HCEC 1CT (cell line): ENCODE results near the gene DYRK1B.
"Not testable (repeated sequence)": the region's sequence is repeated elsewhere in the genome, so short reads cannot be mapped to it uniquely, and the experiment has no call there.

Source experiments
- DNase-seq: peaks from one replicate; pipeline ENCODE4 v3.0.0-alpha.2; 2017

DYRK1B gene

DNA sequence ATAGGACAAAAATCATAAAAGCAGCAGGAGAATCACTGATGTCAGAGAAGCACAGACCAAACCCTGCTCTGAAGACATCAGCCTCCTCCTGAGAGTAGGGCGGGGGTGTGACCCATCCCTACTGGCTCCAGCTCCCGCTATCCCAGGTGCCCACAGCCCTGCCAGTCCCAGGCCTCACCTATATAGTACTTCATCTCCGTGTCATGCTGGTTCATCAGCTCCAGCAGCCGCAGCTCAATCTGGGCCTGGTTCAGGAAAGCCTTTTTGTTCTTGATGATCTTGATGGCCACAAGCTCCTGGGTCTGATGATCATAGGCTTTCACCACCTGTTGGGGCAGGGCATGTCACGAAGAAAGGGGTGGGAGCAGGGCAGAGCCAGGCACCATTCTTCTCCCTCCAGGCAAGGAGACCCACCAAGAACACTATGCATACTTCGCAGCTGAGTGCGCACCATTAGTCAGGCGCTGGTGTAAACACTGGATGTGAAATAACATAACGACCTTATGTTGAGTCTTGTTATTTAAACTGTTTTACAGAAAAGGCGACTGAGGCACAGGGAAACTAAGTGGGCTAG, 4.2 kb downstream of the DYRK1B start:
- DNase-seq: no peak

DNA sequence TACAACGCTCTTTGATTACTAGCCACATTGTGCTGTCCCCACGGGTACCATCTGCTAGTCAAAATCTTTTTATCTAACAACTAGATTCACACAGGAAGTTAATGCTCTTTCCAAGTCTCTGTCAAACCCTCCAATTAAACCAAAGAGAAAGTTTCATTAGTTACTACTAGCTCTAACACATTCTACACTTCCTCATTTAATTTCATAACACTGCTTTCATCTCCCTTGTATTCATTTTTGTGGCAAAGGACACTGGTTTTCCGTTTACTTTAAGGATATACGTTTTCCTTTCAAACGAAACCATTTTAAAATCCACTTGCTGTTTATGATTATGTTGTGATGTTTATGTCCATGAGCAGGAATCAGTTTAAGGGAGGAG, 5.3 kb downstream of the DYRK1B start:
- DNase-seq: no peak

DNA sequence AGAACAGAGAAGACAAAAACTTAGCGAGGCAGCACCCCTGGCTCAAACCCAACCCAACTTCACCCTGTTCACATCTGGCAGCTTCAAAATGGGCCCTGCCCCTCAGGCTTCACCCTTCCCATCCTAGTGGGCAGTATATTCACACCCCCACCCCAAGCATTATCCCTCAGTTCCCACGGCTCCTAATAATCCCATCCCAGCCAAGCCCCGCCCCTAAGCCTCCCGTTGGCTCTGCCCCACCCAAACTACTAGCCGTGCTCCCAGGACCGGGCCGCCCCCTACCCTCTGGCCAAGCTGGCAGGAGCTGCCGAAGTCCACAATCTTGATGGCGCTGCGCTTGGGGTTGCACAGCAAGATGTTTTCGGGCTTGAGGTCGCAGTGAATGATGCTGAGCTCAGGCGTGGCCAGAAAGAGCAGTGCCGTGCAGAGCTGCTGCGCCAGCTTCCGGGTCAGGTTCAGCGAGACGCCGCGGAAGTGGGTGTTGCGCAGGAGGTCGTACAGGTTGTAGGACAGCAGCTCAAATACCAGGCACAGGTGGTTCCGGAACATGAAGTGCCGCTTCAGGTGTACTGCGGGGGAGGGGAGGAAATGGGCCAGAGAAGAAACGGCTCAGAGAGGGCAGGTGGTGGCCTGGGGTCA, 5.8 kb downstream of the DYRK1B start:
- no peak for DNase-seq

DNA sequence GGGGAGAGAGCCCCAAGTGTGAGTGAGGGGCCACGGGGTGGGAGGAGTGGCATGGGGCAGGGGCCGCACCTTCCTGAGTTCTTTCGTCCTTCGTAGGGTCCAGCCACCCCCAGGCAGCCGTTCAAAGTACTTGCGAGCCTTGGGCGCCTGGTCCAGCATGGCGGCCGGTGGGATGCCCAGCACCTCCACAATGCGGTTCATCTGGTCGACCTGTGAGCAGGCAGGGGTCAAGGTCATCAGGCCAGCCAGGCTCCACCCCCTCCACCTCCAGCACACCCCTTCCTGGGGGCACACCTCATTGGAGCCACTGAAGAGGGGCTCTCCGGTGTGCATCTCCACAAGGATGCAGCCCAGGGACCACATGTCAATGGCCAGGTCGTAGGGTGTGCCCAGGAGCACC, 6.7 kb downstream of the DYRK1B start:
- DNase-seq: no peak

DNA sequence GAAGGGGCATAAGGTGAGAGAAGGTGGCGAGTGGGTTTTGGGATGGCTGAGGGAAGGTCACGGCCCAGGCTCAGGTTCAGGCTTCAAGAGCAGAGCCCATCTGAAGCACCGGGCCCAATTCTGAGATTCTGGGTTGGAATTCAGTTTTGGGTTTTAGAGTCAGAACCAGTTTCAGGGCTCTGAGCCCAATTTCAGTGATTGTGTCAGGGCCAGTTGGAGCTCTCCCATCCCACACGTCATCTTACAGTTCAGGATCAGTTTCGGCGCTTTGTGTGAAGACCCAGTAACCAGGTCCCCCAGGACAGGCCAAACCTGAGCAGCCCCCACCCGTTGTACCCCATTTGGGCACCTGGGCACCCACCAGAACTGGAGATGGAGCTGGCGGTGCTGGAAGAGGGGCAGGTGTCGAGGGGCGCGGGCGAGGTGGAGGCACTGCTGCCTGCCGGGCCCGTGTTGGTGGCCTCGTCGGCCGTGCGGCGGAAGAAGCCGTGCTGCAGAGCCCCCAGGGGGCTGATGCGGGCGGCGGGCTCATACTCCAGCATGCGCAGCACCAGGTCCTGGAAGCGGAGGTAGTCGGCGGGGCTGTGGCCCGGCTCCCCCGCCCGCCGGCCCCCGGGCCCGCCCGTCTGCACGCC, 7.5 kb downstream of the DYRK1B start:
- DNase-seq: no peak

DNA sequence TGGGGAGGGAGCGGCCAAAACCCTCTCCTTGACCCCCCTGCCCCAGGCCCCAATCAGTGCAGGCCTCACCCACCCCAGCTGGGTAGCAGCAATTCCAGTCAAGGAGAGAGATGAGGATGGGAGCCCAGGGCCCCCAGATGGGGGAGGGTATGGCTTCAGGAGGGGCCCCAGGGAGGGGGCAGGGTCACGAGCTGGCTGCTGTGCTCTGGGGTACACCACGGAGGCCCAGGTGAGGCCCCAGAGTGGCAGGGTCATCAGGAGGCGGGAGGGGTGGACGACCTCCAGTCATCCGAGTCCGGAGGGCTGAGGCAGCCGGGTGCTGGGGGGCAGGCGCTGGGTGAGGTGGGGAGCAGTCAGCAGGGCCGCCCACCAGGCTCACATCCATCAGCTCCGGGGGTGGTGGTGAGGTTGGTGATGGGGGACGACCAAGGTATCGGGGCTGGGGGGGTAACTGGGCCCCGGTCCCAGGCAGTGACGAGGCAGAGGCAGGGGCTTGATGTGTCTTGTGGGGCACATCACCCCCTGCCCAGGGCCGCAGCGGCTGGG, 8.4 kb downstream of the DYRK1B start:
- no peak for DNase-seq

DNA sequence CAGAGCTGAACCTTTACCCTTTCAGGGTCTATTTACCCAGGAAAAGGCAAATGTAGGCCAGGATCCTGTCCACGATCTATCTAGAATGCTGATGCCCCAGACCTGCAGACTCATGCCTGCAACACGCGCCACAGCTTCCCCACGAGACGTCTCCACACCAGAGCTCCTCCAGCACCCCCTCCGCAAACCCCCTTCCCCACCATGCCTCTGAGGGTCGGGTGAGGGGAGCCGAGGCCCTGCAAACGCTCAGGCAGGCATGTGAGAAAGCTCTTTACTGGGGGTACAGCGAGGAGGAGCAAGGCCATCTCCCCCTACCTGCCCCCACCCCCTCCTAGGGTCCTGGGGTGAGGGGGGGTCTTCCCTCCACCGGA, 8.9 kb downstream of the DYRK1B start:
- DNase-seq: no peak

DNA sequence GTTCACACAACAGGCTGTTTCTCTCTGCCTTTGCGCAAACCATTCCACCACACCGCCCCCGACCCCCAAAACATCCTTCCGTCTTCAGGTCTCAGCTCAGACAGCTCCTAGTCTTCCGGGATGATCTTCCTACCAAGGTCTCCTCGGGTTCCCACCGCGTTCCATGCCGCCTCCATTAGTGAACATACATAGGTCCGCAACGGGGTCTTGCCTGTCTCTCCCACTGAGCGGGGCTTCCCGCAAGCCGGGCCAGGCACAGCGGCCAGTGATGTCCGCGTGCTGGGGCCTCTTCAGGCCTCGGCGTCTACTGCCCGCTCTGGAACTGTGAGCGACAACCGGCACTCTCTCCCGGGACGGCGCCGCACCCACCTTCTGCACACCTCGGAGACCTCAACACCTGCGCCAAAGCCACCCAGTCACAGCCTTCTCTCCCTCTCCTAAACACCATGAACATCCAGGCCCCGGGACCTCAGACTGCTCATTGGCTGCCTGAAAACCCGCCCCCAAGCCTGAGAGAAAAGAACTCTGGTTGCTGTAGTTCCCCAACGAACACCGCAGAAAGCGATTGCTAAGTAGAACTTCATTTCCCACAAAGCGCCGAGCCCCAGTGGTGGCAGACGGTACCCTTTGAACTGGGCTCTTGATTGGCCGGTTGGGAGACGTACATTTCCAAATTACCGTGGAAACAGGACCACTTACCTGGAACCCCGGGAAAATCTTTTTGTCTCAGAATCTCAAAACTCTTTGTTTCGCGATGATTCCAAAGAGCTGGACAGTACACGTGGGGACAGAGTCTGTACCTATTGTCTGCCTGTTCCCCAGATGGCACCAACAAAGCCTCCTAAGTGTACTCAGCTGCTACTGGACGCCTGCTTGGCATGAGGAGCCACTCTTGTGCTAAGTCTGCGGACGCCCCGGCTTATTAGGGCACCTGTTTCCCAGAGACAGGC, 9.5 kb downstream of the DYRK1B start:
- DNase-seq: peak; percentile 87

DNA sequence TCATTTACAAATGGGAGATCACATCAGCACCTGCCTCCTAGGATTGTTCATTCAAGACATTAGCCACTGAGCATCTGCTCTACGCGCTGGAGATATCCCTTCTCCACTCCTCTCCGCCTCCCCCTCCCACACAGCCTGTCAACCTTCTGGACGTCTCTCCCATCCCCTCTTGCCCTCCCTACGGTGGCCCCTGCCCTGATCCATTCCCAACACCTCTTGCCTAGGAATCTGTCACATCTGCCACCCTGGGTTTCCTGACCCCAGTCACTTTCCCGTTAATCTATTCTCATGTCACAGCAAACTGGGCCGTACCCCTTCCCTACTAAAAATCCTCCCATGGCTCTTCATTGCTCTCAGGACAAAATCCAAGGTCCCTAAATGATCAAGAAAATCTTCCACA, 10.3 kb downstream of the DYRK1B start:
- no peak for DNase-seq

DNA sequence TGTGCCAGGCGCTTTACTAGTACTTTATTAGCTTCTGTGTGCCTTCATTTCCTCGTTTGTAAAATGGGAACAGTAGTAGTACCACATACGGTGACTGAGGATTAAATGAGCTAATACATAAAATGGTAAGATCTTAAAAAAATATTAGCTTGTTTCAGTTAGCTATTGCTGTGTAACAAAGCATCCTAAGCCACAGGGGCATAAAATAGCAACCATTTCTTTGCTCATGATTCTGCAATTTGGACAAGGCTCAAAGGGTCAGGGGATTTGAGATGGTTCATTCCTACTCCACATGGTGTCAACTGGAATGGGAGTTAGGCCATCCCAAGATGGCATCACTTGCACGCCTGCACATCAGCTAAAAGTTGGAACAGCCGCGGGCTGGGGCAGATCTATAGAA, 13.3 kb downstream of the DYRK1B start:
- DNase-seq: no peak

DNA sequence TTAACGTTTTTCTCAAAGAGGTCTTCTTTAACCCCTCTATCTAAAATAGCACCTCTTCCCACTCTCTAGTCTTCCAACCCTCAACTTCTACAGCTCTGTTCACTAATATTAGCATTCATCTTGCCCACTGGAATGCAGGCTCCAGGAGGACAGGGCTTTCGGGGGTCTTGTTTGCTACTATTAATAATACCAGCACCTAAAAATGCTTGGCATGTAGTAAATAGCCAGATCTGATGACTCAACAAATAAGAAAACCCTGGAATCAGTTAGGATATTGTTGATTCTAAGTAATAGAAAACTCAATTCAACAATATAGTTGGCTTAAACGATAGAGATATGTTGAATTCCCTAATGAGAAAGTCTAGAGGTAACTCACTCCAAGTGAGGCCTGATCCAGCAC, 14.2 kb downstream of the DYRK1B start:
- no peak for DNase-seq

DNA sequence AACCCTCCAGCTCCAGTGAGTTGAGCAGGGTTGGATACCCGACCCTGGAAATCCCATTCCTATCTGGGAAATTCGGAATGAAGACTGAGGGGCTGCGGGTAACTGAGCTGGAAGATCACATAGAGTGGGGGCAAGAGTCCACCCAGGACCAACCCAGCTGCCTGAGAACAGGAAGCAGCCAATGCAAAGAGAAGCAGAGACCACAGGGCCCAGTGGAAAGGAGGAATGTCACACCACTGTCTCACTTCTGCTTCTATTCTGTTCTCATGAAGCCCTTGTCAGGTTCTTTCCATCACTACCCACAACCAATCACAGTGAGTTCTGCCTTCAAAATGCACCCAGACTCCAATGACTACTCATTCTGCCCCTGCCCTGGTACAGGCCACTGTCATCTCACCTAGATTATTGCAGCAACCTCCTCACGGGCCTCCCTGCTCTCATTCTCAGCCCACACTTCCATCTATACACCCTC, 15.3 kb downstream of the DYRK1B start:
- no peak for DNase-seq

DNA sequence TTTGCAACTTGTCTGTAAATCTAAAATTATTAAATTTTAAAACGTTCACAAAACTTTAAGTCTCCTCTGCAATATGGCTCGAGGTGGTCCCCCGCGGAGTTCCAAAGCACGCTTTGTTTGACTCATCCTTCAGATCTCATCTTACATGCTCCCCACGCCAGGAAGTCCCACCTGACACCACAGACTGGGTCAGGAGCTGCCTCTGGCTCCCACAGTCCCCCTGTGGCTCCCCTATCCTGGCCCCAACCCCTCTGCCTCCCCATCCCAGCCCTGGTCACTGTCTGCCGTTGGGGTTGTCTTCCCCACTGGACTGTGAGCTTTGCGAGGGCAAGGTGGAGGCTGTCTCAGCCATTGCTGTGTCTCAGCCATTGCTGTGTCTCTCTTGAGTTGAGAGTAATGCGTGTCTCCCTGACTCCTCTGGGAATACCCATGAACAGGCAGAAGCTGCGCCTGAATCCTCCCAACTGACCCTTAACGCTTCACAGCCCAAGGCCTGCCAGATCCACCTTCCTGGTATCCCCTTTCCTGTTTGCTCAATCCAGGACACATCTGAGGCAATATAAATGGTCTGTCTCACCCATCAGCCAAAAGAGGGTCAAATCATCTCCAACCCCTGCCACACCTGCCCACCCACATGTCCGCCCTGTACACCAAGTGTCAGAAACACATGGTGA, 15.9 kb downstream of the DYRK1B start:
- DNase-seq: no peak

DNA sequence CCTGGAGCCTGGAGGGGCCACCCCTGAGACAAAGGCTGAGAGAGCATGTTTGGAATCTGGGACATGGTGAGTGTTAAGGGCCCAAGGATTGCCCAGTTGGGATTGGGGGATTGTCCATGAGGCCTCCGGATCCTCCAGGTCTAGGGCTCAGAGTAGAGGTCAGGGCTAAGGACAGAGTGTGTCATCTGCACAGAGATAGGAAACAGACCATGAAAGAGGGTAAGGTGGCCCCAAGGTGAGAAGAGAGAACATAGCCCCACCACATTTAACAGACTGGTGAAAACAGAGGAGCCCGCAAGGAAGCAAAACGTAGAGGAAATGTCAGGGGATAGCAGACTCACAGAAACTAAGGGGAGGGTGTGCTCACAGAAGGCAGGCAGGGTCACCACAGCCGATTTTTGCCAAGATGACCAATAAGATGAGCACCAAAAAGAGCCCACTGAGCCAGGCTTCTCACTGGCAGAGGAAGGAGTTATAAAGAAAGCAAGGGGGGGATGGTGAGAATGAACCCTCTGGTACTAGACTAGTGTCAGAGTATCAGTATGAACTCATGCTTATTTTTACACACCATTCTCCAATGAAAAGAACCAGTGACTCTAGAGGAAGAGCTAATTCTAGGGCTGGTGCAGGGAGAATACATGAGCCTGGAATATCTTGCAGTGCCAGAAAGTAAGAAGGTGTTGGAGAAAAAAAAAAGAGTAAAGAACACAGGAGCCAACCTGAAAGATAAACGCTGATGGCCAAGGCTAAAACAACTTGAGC, 17.5 kb downstream of the DYRK1B start:
- no peak for DNase-seq

DNA sequence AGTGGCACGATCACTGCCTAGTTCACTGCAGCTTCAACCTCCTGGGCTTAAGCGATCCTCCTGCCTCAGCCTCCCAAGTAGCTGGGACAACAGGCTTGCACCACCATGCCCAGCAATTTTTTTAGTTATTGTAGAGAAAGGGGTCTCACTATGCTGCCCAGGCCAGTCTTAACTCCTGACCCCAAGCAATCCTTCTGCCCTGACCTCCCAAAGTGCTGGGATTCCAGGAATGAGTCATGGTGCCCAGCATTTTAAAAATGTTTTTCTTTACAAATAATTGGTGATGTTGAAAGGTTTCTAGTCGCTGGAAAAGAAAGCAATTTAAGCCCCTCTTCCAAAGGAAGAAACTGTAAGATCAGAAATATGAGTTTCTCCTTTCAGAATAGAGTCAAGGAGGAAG, 19.4 kb downstream of the DYRK1B start:
- DNase-seq: peak; percentile 7

DNA sequence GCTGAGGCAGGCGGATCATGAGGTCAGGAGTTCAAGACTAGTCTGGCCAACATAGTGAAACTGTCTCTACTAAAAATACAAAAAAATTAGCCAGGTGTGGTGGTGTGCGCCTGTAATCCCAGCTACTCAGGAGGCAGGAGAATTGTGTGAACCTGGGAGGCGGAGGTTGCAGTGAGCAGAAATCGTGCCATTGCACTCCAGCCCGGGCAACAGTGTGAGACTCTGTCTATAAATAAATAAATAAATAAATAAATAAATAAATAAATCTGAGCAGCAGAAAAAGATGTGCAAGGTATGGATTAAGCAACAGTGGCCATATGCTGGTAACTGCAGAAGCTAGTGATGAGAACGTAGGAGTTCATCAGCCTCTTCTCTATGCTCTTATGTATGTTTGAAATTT, 19.9 kb downstream of the DYRK1B start:
- not testable (repeated sequence) for DNase-seq

DNA sequence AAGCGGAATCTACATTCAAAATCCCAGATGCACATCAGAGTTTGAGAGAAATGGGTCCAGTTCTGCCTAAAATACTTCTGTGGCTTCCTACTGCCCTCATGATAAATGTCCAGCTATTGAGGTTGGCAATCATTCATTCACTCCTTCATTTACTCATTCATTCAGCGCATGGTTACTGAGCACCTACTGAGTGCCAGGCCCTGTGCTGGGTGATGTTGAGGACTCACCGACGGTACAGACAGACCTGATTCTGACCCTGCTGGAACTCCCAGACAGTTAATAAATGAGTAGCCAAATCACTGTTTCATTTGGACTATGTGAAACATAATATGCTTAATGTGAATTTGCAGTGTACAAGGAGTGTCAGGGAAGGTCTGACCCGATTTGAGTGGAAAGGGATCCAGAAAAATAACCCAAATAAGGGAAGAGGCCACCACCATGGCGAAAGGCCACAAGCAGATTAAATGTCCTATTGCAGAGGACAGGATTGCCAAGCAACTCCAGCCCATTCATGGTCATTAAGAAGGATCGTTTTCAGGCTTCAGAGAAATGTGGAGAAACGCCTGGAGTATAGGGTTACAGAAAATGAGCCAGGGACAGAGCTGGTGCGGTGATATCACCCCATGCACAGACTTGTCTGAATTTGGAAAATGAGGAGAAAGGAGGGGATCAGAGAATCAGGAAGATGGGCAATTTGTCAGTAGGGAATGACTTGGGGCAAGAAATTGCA, 20.5 kb downstream of the DYRK1B start:
- DNase-seq: no peak

DNA sequence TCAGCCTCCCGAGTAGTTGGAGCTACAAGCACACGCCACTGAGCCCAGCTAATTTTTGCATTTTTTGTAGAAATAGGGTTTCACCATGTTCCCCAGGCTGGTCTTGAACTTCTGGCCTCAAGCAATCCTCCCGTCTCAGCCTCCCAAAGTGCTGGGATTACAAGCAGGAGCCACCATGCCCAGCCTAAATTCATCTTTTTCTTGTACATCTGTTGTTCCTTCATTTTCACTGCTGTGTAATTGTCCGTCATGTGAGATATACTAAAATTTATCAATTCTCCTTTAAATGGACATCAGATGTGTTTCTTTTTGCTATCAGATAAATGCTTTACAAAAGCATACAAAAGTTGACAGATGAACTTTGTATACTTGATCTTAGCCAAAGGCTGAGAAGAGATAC, 22.9 kb downstream of the DYRK1B start:
- no peak for DNase-seq

DNA sequence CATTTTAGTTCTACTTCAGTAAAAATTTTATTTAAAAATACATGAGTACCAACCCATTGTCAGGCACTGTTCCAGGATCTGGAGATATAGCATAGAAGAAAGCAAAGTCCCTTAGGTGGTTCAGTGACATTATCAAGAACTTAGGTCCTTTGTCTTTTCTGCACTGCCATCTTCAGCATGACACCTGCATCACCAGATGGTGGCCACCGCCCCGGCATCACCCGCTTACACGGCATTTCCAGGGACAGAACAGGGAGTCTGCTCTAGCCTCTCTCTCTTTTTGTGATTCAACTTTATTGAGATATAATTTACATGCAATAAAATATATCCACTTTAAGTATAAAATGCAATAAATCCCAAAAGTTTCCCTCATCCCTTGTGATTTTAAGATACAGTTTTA, 23.5 kb downstream of the DYRK1B start:
- no peak for DNase-seq

DNA sequence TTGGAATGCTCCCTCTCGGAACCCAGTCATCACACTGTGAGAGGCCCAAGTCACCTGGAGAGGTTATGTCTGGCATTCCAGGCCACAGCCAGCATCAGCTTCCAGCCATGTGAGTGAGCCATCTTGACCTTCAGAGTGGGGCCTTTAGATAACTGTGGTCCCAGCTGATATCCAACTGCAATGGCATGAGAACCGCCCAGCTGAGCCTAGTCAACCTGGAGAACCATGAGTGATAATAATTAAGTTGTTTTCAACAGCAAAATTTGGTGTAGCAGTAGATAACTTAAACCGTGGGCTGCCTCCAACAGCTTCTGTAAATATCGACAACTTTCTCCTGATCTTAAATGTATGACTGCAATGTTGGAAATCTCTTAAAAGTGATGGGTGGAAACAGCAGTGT, 24.6 kb downstream of the DYRK1B start:
- DNase-seq: no peak

DNA sequence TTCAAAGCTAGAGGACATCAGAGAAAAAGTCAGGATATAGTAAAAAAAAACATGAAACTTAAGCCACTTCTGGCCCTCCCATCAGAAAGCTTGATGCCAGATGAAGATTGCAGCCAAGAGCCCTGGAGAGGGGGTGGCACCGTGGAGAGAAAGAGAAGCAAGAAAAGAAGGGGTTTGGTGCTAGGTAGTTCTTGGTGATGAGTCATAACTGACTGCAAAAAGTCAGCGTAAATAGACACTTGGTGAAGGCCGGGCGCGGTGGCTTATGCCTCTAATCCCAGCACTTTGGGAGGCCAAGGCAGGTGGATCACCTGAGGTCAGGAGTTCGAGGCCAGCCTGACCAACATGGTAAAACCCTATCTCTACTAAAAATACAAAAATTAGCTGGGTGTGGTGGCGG, 25.3 kb downstream of the DYRK1B start:
- not testable (repeated sequence) for DNase-seq
